22Rv1 (cell line): ENCODE data around the gene PPIL1.

Experiments used
- H3K27ac ChIP-seq: fragments of 450-650 bp; 2 replicates; pipeline ENCODE4 v1.5.1; 2017
- CTCF ChIP-seq: fragments of 450-650 bp; IDR thresholded peaks from 2 replicates; pipeline ENCODE4 v1.5.1; 2017; ENCODE audit warnings: mild to moderate bottlenecking
- ZFX ChIP-seq: fragments of 450-650 bp; IDR thresholded peaks from 2 replicates; pipeline ENCODE4 v1.6.1; 2017; ENCODE audit warnings: antibody characterized with exemption, borderline replicate concordance

PPIL1 gene

GRCh38 chr6:36873115-36873514 is 1.5 kb downstream of the PPIL1 start:
- TF ChIP-seq CTCF (no peak), ZFX (no peak)
- H3K27ac ChIP-seq, result no peak overlapping the region

GRCh38 chr6:36871686-36872085 is 2.9 kb downstream of the PPIL1 start:
- TF ChIP-seq CTCF (no peak), ZFX (no peak)
- H3K27ac ChIP-seq, result no peak overlapping the region

GRCh38 chr6:36867471-36868224 is 7.0 kb downstream of the PPIL1 start:
- no peak for TF ChIP-seq ZFX
- TF ChIP-seq CTCF, result no peak
- no peak overlapping the region for H3K27ac ChIP-seq

GRCh38 chr6:36865835-36866234 is 8.8 kb downstream of the PPIL1 start:
- no peak for TF ChIP-seq CTCF

GRCh38 chr6:36863670-36864540 is 10.7 kb downstream of the PPIL1 start:
- TF ChIP-seq ZFX, result no peak
- no peak for TF ChIP-seq CTCF
- H3K27ac ChIP-seq, result no peak overlapping the region

More at GRCh38 chr6:36865835-36866234, 8.8 kb downstream of the PPIL1 start:
- no peak overlapping the region for H3K27ac ChIP-seq

GRCh38 chr6:36862848-36863382 is 11.7 kb downstream of the PPIL1 start:
- TF ChIP-seq ZFX (no peak), CTCF (no peak)
- no peak overlapping the region for H3K27ac ChIP-seq
